Osteocyte (in vitro differentiated cells): ENCODE measurements around the gene EFCAB8. TPM values are rescaled to one million over a fixed set of nuclear protein-coding genes. Genes with fewer than 3 reads are reported as not detected.

Experiments used
- DNase-seq: peaks from one replicate; pipeline ENCODE4 v3.0.0; 2021; ENCODE audit warnings: mixed read lengths; ENCODE audit not compliant: unreplicated experiment; ENCODE audit errors: extremely low spot score
- H3K27ac Mint-ChIP-seq: one replicate; pipeline ENCODE4 v1.8.0; 2021; ENCODE audit warnings: mild to moderate bottlenecking, mixed read lengths; ENCODE audit not compliant: unreplicated experiment
- H3K27me3 Mint-ChIP-seq: one replicate; pipeline ENCODE4 v1.8.0; 2021; ENCODE audit warnings: mixed read lengths; ENCODE audit not compliant: unreplicated experiment
- H3K36me3 Mint-ChIP-seq: one replicate; pipeline ENCODE4 v1.8.0; 2021; ENCODE audit warnings: mixed read lengths; ENCODE audit not compliant: unreplicated experiment
- H3K4me1 Mint-ChIP-seq: one replicate; pipeline ENCODE4 v1.8.0; 2021; ENCODE audit warnings: mixed read lengths; ENCODE audit not compliant: unreplicated experiment
- H3K4me3 Mint-ChIP-seq: one replicate; pipeline ENCODE4 v1.8.0; 2021; ENCODE audit warnings: mild to moderate bottlenecking, moderate library complexity, mixed read lengths; ENCODE audit not compliant: unreplicated experiment
- H3K9me3 Mint-ChIP-seq: one replicate; pipeline ENCODE4 v1.8.0; 2021; ENCODE audit warnings: mixed read lengths; ENCODE audit not compliant: unreplicated experiment
- CTCF ChIP-seq: fragments of 200-600 bp; sonication (generic); IDR thresholded peaks from 2 replicates; pipeline ENCODE4 v1.5.0; 2021; ENCODE audit warnings: antibody characterized with exemption, mild to moderate bottlenecking, moderate library complexity
- total RNA-seq: library from RNA; stranded (reverse); gene quantifications from 2 replicates; pipeline ENCODE4 v1.2.1, GENCODE V29; 2021

The EFCAB8 gene
- total RNA-seq, 1 donor from 2014 or later: 0.64 TPM

- Mint-ChIP-seq H3K27me3 (peaks cover 9% of the 10 kb centered on the region), H3K36me3 (no peaks in the 10 kb centered on the region), H3K4me3 (no peak overlapping the region), H3K27ac (no peak overlapping the region), H3K9me3 (no peaks in the 10 kb centered on the region), H3K4me1 (no peaks in the 10 kb centered on the region)
- no peak for TF ChIP-seq CTCF
- DNase-seq: peak; percentile 80
These were observed 108.4 kb downstream of the EFCAB8 start for GRCh38 chr20:32966881-32967781.

- Mint-ChIP-seq H3K27ac (no peak overlapping the region), H3K27me3 (peaks cover 9% of the 10 kb centered on the region), H3K4me3 (no peak overlapping the region), H3K9me3 (no peaks in the 10 kb centered on the region), H3K4me1 (no peaks in the 10 kb centered on the region), H3K36me3 (no peaks in the 10 kb centered on the region)
- peak; percentile 46 for DNase-seq
- TF ChIP-seq CTCF: no peak
These were observed 109.3 kb downstream of the EFCAB8 start for GRCh38 chr20:32967961-32968457.

DNA sequence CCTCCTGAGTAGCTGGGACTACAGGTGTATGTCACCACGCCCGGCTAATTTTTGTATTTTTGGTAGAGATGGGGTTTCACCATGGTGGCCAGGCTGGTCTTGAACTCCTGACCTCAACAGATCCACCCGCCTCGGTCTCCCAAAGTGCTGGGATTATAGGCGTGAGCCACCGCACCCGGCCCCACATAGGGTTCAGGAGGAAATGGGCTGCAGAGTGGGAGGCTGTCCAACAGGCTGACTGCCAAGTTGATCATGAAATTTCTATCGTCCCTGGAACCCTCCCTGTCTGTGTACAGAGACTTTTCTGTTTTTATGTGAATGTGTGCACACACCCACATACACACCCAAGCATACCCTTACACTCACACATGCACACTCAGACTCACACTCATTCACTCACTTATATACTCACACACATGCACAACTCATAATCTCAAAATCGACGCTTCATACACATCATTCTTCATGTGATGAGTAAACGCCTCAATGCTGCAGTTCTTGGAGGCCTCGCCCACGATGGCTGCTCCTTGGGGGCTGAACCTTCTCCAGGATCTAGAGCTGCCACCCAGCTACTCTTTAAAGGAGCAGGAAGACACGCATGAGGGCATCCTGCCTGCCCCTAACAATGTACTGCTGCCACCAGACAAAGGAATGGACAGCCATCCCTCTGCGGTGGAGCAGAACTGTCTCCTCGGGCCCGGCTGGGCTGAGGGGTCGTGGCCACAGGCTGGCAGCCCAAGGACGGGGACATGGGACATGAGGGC lies 109.9 kb downstream of the EFCAB8 start:
- Mint-ChIP-seq H3K4me1 (no peaks in the 10 kb centered on the region), H3K36me3 (no peaks in the 10 kb centered on the region), H3K4me3 (no peak overlapping the region), H3K27ac (no peak overlapping the region), H3K27me3 (peaks cover 7% of the 10 kb centered on the region), H3K9me3 (no peaks in the 10 kb centered on the region)
- TF ChIP-seq CTCF: no peak
- peak; percentile 73 for DNase-seq

DNA sequence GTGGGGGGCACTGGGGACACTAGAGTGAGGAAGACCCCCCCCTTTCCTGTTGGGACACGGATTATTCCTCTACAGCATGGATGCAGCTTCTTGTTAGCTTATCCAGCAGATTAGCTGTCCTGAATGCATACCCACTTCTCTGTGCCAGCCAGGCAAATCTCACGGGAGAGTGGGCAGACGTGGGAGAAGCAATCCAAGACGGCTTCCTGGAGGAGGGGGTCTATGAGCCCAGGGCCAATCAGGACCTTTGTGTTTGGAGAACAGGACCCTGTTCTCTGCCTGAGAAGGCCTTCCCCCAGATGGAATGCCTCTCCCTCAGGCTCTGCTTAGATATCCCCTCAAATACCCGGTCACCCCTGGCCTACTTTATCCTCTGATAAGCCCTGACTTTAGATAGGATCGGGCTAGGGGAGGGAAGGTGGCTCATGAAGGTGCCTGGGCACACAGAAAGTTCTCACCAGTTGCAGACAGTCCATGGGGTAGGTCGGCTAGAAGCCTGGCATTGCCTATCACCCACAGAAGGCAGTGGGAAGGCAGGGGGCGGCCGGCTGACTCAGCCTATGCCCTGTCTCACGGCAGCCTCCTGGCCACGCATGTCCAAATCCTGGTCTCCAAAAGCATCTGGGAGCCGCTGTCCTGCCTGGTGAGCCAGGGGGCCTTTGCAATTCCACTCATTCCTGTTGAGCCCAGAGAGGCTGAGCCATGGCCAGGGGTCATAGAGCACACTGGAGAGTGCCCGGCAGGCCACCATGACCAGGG lies 110.8 kb downstream of the EFCAB8 start:
- DNase-seq: peak; percentile 81
- no peaks in the 10 kb centered on the region for H3K4me1 Mint-ChIP-seq
- peaks cover 4% of the 10 kb centered on the region for H3K27me3 Mint-ChIP-seq
- no peaks in the 10 kb centered on the region for H3K9me3 Mint-ChIP-seq
- H3K27ac Mint-ChIP-seq: no peak overlapping the region
- H3K36me3 Mint-ChIP-seq: no peaks in the 10 kb centered on the region
- TF ChIP-seq CTCF: no peak
- no peak overlapping the region for H3K4me3 Mint-ChIP-seq
